Breast epithelium (tissue), 4 donors: Measurements from ENCODE around the gene HIC1. TPM values are rescaled to one million over a fixed set of nuclear protein-coding genes. Genes with fewer than 3 reads are reported as not detected.

Experiments
- DNase-seq, 2 donors: peaks; one replicate each; pipeline ENCODE4 v3.0.0-alpha.2; 2019; ENCODE audit warnings: low spot score in 2 of 2
- H3K27ac ChIP-seq, 2 donors: fragments of 200-600 bp; sonication (generic) in 1 of 2; one replicate each; pipeline ENCODE4 v1.5.1; 2016 to 2019; ENCODE audit warnings: mild to moderate bottlenecking in 1 of 2
- H3K27me3 ChIP-seq, 2 donors: fragments of 200-600 bp; sonication (generic) in 1 of 2; one replicate each; pipeline versions ENCODE4 v1.5.1 to v1.6.0; 2017 to 2019; ENCODE audit warnings: control low read depth in 1 of 2, mild to moderate bottlenecking in 1 of 2
- H3K36me3 ChIP-seq: fragments of 200-600 bp; one replicate; pipeline ENCODE4 v1.5.1; 2019
- H3K4me1 ChIP-seq, 2 donors: fragments of 200-600 bp; sonication (generic); one replicate each; pipeline ENCODE4 v1.5.1; 2016 to 2019; ENCODE audit warnings: control low read depth in 1 of 2
- H3K4me3 ChIP-seq, 3 donors: fragments of 200-600 bp; sonication (generic); 1 replicate in 2 of 3; 2 replicates in 1 of 3; pipeline ENCODE4 v1.5.1; 2016 to 2019; ENCODE audit warnings: mild to moderate bottlenecking in 3 of 3, moderate library complexity in 2 of 3
- H3K9me3 ChIP-seq, 2 donors: fragments of 200-600 bp; sonication (generic) in 1 of 2; one replicate each; pipeline ENCODE4 v1.5.1; 2016 to 2019; ENCODE audit warnings: control low read depth in 1 of 2
- POLR2A ChIP-seq: fragments of 450-650 bp; IDR thresholded peaks from one replicate; pipeline ENCODE4 v1.6.1; 2016; ENCODE audit warnings: antibody characterized with exemption, mild to moderate bottlenecking, moderate library complexity
- POLR2AphosphoS5 ChIP-seq, 3 donors: sonication (generic); formaldehyde crosslinking; IDR thresholded peaks; one replicate each; pipeline ENCODE4 v1.6.1; 2017; ENCODE audit warnings: antibody characterized with exemption in 3 of 3
- intact Hi-C: fragments of 100-400 bp; cut with DNase I; formaldehyde crosslinking; loops from one replicate; pipeline ENCODE4 v1.15.1; 2023; ENCODE audit warnings: low total_unique reads
- total RNA-seq, 3 donors: library from RNA; depleted of rRNA; stranded (reverse); fragments of >200 nt; gene quantifications; one replicate each; pipeline ENCODE4 v1.1.0, GENCODE V29; 2016
- TF ChIP-seq, protein P1 (sequence below), 3 donors: fragments of 450-650 bp; IDR thresholded peaks; one replicate each; pipeline ENCODE4 v1.5.1; 2016 to 2017; ENCODE audit warnings: antibody characterized with exemption in 3 of 3, mild to moderate bottlenecking in 3 of 3, moderate library complexity in 3 of 3

HIC1 gene
- total RNA-seq, 3 donors from 2014 or later: 12.6 to 16.4 (median 12.7) TPM

DNA sequence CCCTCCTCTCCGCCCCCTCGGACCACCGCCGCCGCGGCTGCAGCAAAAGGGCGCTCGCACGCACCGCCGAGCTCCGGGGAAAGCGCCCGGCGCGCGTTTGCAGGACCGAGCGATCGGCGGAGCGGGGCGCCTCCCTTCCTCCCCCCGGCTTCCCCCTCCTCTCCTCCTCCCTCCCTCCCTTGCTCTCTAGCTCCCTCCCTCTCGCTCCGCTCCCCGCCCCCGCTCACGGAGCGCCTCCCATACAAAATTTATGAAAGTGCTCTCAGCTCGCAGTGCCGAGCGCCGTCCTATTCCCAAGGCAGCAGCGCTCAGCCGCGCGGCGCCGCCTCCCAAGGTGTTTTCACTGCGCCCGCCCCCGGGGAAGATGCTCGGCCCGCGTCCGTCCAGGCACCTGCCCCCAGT, 29.7 kb upstream of the HIC1 start, which contains the start of gene RTN4RL1:
Gene RTN4RL1 (minus strand): TSS at position 115 of the 402 bp plus-strand sequence. CDS start 469 bp downstream, outside the sequence.
- intact Hi-C loops: loop anchor here (10.0 kb wide), 1 partner anchor 110 kb away; no protein-coding TSS in a partner anchor

DNA sequence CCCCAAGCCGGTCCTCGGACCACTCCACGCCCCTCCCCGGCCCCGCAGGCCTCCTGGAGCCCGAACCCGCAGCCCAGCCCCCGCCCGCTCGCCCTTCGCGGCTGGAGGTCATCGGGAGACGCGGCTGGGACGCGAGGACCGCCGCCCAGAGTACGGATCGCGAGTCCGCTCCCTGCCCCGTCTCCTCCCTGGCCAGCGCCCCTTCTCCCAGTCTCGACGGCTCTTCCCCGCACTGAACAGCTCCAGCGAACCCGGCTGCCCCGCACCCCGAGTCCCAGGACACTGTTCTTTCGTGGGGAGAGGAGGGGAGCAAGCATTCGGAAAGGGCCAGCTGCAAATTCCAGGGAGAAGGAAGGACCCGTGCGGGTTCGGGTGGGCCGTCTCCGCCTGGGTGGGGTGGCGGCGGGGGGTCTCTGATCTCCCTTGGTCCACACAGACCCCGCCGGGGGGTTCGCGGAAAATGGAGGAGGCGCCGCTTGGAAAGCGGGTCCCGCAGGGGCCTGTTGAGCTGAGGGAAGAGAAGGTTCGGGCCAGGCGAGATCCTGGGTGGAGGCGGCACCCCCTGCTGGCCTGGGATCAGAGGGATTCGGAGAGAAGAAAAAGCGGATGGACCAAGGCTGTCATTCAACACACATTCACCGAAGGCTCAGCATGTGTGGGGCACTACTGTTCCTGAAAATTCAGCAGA, 29.1 kb upstream of the HIC1 start:
- Histone ChIP-seq H3K4me3 (peak overlapping the region; percentile 56 to 75 (median 65)), H3K4me1 (peaks cover 0 to 2% of the 10 kb centered on the region in 2 donors), H3K36me3 (no peaks in the 10 kb centered on the region), H3K27me3 (peaks cover 0 to 3% of the 10 kb centered on the region in 2 donors), H3K9me3 (no peaks in the 10 kb centered on the region), H3K27ac (peak overlapping the region in 1 of 2 donors; percentile 62)
- peak; percentile 52 to 85 for DNase-seq
- intact Hi-C loops: loop anchor here (10.0 kb wide), 1 partner anchor 111 kb away; no protein-coding TSS in a partner anchor
- TF ChIP-seq, protein P1, sequence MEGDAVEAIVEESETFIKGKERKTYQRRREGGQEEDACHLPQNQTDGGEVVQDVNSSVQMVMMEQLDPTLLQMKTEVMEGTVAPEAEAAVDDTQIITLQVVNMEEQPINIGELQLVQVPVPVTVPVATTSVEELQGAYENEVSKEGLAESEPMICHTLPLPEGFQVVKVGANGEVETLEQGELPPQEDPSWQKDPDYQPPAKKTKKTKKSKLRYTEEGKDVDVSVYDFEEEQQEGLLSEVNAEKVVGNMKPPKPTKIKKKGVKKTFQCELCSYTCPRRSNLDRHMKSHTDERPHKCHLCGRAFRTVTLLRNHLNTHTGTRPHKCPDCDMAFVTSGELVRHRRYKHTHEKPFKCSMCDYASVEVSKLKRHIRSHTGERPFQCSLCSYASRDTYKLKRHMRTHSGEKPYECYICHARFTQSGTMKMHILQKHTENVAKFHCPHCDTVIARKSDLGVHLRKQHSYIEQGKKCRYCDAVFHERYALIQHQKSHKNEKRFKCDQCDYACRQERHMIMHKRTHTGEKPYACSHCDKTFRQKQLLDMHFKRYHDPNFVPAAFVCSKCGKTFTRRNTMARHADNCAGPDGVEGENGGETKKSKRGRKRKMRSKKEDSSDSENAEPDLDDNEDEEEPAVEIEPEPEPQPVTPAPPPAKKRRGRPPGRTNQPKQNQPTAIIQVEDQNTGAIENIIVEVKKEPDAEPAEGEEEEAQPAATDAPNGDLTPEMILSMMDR (IDR thresholded peaks at IDR 0.05): peak; percentile 54 to 79 (median 58)
- no peak for TF ChIP-seq POLR2A
- TF ChIP-seq POLR2AphosphoS5 (IDR thresholded peaks at IDR 0.05): peak in 1 of 3 donors; percentile 17

More for the DNA sequence above, 29.7 kb upstream of the HIC1 start, which contains the start of gene RTN4RL1:
- TF ChIP-seq POLR2AphosphoS5 (IDR thresholded peaks at IDR 0.05): no peak
- no peak for TF ChIP-seq POLR2A
- TF ChIP-seq, protein P1 (IDR thresholded peaks at IDR 0.05): no peak
- Histone ChIP-seq H3K27ac (peak within 1 kb of the TSS; percentile 60 to 85), H3K4me1 (no peaks in the 10 kb centered on the region), H3K4me3 (peak within 1 kb of the TSS; percentile 56 to 75 (median 65)), H3K36me3 (no peaks in the 10 kb centered on the region), H3K9me3 (no peaks in the 10 kb centered on the region), H3K27me3 (peaks cover 0 to 3% of the 10 kb centered on the region in 2 donors)
- DNase-seq: peak; percentile 72 to 86

DNA sequence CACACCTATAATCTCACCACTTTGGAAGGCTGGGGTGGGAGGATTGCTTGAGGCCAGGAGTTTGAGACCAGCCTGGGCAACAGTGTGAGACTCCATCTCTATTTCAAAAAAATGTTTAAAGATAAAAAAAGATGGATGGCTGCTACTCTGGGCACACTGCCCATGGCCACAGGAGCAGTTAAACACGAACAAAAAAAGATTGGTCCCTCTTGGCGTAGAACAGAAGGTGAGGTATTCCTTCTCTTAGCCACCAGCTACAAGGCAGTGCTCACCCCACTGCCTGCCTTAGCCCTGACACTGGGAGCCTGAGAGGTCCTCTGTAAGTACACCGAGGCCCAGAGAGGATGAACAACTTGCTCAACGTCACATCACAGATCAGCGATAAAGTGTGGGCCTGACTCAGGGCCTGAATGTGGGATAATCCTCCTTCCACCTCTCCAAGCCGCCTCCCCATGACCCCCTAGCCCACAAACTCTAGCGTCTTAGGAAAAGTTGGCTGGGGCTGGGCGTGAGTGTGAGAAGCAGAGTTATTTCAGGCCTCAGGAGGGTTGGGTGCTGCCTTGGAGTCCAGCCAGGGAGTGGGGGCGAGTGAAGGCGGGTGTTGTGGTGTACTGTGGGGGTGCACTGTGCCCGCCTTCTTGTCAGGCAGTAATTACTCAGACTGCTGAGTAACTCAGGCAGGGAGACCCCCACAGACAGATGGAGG, 27.2 kb upstream of the HIC1 start:
- no peak overlapping the region for H3K4me3 ChIP-seq
- H3K4me1 ChIP-seq: peaks cover 0 to 7% of the 10 kb centered on the region in 2 donors
- intact Hi-C loops: loop anchor here (10.0 kb wide), 1 partner anchor 113 kb away; no protein-coding TSS in a partner anchor
- TF ChIP-seq, protein P1 (IDR thresholded peaks at IDR 0.05): no peak
- TF ChIP-seq POLR2A: no peak
- TF ChIP-seq POLR2AphosphoS5 (IDR thresholded peaks at IDR 0.05): no peak
- no peaks in the 10 kb centered on the region for H3K9me3 ChIP-seq
- no peaks in the 10 kb centered on the region for H3K36me3 ChIP-seq
- no peak for DNase-seq
- no peak overlapping the region for H3K27ac ChIP-seq
- peaks cover 0 to 3% of the 10 kb centered on the region in 2 donors for H3K27me3 ChIP-seq

DNA sequence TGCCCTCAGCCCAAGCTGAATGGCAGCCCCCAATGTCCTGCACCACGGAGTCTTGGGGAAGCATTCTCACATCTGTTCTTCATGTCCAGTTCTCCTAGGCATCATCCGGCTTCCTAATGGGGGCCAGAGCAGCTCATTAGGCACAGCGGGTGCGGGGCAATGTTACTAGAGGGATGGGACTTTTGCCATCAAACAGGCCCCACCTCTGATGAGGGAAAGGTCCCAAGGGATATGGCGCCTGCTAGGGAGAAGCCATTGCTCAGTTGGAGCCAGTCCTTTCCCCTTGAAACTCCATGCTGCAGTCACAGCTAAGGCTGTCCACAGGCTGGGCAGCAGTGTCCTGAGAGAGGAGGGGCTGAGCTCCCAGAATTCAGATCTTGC, 26.7 kb upstream of the HIC1 start:
- H3K27me3 ChIP-seq: peaks cover 0 to 3% of the 10 kb centered on the region in 2 donors
- H3K36me3 ChIP-seq: no peaks in the 10 kb centered on the region
- peaks cover 0 to 7% of the 10 kb centered on the region in 2 donors for H3K4me1 ChIP-seq
- intact Hi-C loops: loop anchor here (10.0 kb wide), 1 partner anchor 113 kb away; no protein-coding TSS in a partner anchor
- TF ChIP-seq, protein P1 (IDR thresholded peaks at IDR 0.05): no peak
- TF ChIP-seq POLR2AphosphoS5 (IDR thresholded peaks at IDR 0.05) (no peak), POLR2A (no peak)
- no peaks in the 10 kb centered on the region for H3K9me3 ChIP-seq
- H3K27ac ChIP-seq: no peak overlapping the region
- no peak for DNase-seq
- no peak overlapping the region for H3K4me3 ChIP-seq
